HG02943 (cell line): Measurements from ENCODE around the gene PAM.

ENCODE experiments used
- ATAC-seq: cut with Tn5 transposase; IDR thresholded peaks from one replicate; pipeline ENCODE4 v1.9.1; 2021; ENCODE audit warnings: mild to moderate bottlenecking, low read depth, moderate library complexity; ENCODE audit not compliant: unreplicated experiment

Gene PAM

GRCh38 chr5:102853680-102854079 lies 98.6 kb downstream of the PAM start:
- ATAC-seq: no peak

- no peak for ATAC-seq
Measured at GRCh38 chr5:102855681-102856388, 100.7 kb downstream of the PAM start.

- ATAC-seq: no peak
Measured at GRCh38 chr5:102856389-102856777, 101.3 kb downstream of the PAM start.

- ATAC-seq: no peak
Measured at GRCh38 chr5:102857076-102857818, 102.1 kb downstream of the PAM start.

- ATAC-seq: no peak
Measured at GRCh38 chr5:102858221-102858620, 103.1 kb downstream of the PAM start.

GRCh38 chr5:102858808-102859207 lies 103.7 kb downstream of the PAM start:
- no peak for ATAC-seq

- no peak for ATAC-seq
Measured at GRCh38 chr5:102860035-102860434, 104.9 kb downstream of the PAM start.

GRCh38 chr5:102863058-102863457 lies 108.0 kb downstream of the PAM start:
- no peak for ATAC-seq

- no peak for ATAC-seq
Measured at GRCh38 chr5:102863764-102864560, 108.9 kb downstream of the PAM start.

- no peak for ATAC-seq
Measured at GRCh38 chr5:102865171-102865509, 110.0 kb downstream of the PAM start.

- peak; percentile 78 for ATAC-seq
Measured at GRCh38 chr5:102865510-102866236, 110.6 kb downstream of the PAM start.

- no peak for ATAC-seq
Measured at GRCh38 chr5:102866237-102866600, 111.1 kb downstream of the PAM start.

- ATAC-seq: no peak
Measured at GRCh38 chr5:102867992-102868662, 113.0 kb downstream of the PAM start.

GRCh38 chr5:102869230-102869629 lies 114.1 kb downstream of the PAM start:
- ATAC-seq: no peak

- ATAC-seq: no peak
Measured at GRCh38 chr5:102873379-102873932, 118.4 kb downstream of the PAM start.

GRCh38 chr5:102874054-102874453 lies 118.9 kb downstream of the PAM start:
- no peak for ATAC-seq

GRCh38 chr5:102875721-102876123 lies 120.6 kb downstream of the PAM start:
- ATAC-seq: no peak

GRCh38 chr5:102876610-102877009 lies 121.5 kb downstream of the PAM start:
- ATAC-seq: no peak

- no peak for ATAC-seq
Measured at GRCh38 chr5:102879741-102880140, 124.6 kb downstream of the PAM start.

- no peak for ATAC-seq
Measured at GRCh38 chr5:102886586-102886985, 131.5 kb downstream of the PAM start.
